Inferior parietal cortex (tissue), 1 donor: Measurements from ENCODE around the gene CDKN2C.

Experiments used
- DNase-seq: peaks from one replicate; pipeline ENCODE4 v3.0.0-alpha.2; 2016; ENCODE audit errors: extremely low spot score

CDKN2C gene

DNA sequence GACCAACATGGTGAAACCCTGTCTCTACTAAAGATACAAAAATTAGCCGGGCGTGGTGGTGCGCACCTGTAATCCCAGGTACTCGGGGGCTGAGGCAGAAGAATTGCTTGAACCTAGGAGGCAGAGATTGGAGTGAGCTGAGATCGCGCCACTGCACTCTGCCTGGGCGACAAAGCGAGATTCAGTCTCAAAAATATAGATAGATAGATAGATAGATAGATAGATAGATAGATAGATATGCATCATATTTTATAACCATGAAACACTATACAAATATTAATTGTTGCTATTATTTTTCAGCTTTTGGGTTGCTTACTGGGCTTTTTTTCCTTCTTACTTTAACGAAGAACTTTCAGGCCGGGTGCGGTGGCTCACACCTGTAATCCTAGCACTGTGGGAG is 5.2 kb upstream of the CDKN2C start:
- DNase-seq = no peak

GRCh38 chr1:50966991-50967390 is 3.1 kb upstream of the CDKN2C start:
- DNase-seq = no peak

DNA sequence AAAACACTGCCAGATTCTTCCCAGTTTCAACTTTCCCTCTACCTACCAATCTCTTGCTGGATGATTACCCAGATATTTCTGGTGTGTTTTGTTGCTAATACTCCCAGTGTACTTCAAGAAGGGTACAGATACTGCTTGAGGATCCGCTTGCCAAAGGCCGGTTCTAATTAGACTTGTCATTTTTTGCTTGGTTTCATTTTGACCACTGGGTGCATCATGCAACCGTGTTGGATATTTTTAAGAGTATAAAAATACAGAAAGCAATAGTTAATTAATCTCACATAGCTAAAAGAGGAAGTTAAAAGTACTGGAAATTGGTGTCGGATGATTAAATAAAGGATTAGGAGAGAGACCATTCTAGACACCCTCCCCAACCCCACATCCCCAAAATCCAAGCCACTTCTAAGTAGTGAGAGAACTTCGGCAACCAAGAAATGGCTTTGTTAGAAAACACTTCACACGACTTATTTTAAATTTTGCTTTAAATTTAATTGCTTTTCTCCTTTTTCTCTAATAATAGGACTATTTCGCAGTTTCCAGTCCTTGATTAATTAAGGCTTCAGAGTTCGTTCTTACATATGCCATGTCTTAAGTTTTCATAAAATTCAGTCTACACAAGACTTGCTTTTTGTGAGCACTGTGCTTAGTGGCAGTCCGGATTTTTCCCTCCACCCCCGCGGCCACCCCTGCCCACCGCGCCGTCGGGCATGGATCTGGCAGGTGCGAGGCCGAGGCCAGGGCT is 2.5 kb upstream of the CDKN2C start:
- DNase-seq = peak; percentile 53

DNA sequence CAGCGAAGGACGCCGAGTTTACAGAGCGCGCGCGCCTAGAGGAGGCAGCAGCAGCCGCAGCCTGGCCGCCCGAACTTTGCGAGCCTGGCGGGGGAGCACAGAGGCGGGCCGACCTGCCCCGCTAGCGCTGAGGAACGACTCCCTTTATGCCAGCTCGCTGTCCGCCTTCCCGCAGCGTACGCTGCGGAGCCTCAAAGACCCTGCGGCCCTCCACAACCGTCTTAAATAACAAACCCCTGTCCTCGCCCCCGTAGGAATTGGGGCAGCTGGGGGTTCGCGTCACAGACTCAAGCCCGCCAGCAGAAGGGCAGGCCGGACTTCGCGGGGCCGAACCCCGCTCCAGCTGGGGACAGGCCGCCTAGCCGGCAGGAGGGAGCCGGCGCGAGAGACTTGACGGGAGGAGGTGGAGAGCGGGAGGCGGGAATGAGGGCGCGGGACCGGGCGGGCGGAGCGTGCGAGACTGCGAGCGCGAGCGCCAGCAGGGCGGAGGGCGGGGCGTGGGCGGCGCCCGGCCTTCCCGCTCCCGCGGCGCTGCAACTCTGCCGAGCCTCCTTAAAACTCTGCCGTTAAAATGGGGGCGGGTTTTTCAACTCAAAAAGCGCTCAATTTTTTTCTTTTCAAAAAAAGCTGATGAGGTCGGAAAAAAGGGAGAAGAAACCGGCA is 1.8 kb upstream of the CDKN2C start:
- peak; percentile 75 for DNase-seq

GRCh38 chr1:50968821-50969610 is 1.0 kb upstream of the CDKN2C start:
- peak; percentile 34 for DNase-seq

DNA sequence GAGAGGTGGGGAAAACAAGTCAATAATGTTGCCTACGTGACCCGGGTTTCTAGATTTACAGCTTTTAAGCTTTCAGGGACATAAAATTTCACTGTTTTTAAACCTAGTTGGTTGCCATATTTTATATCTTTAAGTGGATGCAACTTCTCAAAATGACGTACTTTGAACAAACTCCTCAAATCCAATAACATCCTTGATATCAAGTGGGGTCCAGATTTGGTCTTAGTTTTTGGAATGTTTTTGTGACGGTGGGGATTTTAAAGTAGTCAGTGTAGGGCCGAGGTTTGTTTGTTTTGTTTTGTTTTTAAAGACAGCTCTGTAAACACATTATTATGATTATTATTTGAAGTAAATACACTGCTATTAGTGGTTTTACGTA is 453 bp downstream of the CDKN2C start:
- DNase-seq = no peak

DNA sequence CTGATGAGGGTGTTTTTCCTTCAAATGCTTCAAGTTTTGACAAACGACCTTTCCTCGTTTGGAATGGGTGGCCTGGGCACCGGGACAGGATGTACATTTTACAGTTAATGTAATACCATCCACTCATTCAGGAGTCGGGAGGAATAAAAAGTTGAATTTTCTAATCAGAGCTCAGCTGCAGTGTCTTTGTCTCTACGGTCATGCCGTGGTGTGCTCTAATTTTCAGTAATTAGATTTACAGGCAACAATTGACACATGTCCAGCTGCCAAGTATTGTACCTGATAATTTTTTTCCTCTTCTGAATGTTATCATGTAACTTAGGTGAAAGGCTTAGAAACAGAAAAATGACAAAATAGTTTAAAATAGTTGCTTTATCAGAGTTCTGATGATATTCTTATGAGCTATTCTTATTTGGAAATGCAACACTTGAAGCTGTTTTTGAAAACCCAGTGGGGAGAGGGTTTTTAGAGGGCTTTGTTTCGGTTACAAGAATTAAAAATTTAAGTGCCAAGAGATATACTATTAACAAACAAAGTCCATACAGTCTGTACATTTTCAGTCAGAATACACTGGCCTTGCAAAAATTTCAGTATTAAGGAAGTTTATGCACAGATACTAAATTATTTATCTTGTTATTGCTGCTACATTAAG is 1.0 kb downstream of the CDKN2C start:
- no peak for DNase-seq

DNA sequence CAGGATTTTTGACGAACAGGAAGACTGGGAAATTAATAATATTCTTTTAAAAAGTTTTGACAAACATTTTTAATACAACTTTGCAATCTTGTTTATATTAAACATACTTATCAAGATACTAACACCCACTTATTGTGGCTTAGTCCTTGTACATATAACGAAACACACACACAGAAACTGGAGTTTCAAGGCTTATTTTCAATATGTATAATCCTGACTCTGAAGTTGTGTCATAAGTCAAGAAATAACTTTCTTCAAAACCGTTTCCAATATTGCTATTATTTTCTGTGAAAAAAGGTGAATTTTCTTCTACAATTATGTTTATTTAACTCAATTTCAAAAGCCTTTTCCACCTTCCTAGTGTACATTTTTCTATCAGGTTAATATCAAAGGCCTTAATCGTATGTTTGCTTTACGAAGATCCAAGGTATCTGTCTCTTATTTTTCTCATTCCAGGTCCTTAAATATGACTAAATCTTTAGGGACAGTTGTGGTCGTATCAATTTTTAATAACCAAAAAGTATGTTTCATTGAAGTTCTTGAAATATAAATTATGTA is 1.8 kb downstream of the CDKN2C start:
- no peak for DNase-seq

DNA sequence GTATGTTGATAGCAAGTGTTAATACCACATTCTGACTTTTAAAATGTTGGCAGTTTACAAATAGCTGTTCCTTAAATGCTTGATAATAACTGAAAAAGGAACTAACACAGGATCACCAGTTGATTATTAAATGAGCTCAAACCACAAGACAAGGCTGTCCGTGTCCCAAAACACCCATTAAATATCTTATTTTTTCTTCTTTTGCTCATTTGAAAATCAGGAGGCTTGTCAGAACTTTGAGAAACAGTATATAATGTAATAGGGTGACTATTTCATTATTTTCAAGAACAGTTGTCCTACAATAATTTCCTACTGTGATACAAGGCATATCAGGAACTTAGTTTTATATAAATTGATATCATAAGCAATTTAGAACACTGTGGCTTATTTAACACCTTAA is 2.7 kb downstream of the CDKN2C start:
- DNase-seq = no peak

GRCh38 chr1:50973255-50973654 is 3.2 kb downstream of the CDKN2C start:
- DNase-seq = no peak

DNA sequence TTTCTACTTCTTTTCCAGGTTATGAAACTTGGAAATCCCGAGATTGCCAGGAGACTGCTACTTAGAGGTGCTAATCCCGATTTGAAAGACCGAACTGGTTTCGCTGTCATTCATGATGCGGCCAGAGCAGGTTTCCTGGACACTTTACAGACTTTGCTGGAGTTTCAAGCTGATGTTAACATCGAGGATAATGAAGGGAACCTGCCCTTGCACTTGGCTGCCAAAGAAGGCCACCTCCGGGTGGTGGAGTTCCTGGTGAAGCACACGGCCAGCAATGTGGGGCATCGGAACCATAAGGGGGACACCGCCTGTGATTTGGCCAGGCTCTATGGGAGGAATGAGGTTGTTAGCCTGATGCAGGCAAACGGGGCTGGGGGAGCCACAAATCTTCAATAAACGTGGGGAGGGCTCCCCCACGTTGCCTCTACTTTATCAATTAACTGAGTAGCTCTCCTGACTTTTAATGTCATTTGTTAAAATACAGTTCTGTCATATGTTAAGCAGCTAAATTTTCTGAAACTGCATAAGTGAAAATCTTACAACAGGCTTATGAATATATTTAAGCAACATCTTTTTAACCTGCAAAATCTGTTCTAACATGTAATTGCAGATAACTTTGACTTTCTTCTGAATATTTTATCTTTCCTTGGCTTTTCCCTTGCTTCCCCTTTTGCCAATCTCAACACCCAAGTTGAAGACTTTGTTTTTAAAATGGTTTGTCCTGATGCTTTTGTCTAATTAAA is 4.0 kb downstream of the CDKN2C start:
- no peak for DNase-seq

- DNase-seq = no peak
Measured at GRCh38 chr1:50974618-50974935, 4.5 kb downstream of the CDKN2C start.

DNA sequence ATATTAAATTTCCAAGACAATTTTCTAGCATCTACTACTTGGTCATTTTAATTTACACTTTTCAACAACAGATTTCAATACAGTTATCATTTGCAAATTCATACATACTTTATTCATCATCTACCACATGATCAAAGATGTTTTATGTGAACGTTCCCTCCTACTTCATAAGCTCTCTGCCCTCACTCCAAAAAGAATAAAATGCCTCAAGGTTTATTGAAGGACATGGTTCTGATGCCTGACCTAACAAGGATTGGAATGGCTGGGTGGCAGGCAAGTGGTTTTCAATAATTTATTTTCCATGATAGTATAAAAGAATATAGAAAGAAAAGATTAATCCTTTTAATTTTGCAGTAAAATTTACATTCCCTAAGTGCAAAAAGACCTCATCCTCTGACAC is 5.4 kb downstream of the CDKN2C start:
- no peak for DNase-seq

GRCh38 chr1:50976111-50976889 is 6.3 kb downstream of the CDKN2C start:
- peak; percentile 33 for DNase-seq

- DNase-seq = peak; percentile 43
Measured at GRCh38 chr1:50976890-50977574, 7.0 kb downstream of the CDKN2C start.

DNA sequence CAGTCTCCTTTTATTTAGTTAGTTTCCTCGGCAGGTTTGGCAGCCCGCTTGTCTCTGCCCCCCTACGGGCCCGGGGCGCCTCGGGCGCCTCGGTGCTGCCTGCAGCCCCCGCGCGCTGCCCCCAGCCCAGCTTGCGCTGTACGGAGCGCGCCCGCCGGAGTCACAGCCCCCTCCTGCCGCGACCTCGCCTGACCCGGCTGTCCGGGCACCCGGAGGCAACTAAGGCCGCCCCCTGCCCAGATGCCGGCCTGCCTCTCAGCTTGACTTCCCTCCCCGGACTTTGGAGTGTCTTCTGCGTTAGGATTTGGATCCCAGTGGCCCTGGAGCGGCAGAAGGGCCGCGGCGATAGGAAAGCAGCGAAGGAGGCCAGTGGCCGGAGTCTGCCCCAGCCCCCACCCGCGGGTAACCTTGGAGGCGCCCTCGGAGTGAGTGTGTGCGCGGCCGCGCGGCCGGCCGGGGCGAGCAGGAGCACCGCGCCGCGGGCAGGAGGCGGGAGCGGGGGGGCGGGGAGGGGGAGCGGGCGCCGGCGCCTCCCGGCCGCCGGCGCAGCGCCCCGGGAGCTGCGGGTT is 7.6 kb downstream of the CDKN2C start:
- DNase-seq = peak; percentile 14

DNA sequence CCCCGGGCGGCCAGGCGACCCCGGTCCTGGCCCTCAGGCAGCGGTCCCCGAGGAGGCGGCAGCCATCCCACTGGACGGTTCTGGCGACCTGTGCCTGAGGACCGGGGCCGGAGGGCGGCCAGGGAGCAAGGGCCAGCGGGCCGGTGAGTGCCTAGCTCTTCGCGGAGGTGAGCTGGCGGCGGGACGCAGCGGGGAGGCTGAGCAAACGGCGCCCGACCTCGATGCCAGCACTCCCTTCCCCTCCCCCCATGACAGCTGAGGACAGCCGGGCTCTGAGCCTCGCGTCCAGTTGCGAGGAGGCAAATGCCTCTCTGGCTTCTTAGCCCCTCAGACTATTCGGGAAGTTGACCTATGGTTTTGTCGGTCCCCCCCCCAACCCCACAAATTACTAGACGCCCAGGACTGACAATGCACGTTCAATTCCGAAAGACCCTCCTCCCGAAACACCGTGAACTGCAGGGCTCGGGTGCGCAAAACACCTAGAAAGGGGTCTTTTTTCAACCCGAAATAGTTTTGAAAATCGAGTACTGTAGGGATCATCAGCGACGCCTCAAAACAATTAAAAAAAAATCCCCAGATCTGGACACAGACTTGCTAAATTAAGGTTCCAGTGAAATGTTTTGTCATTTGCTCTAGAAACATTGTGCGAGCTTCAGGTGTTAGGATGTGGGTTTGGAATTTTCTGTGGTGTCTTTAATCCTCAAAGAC is 8.3 kb downstream of the CDKN2C start:
- peak; percentile 35 for DNase-seq

- DNase-seq = peak; percentile 14
Measured at GRCh38 chr1:50978852-50979781, 9.1 kb downstream of the CDKN2C start.
